ENCODE measurements around the gene PXT1. TPM values are rescaled to one million over a fixed set of nuclear protein-coding genes. Genes with fewer than 3 reads are reported as not detected.

PXT1 gene
- total and polyA plus RNA-seq, 3 donors from 2014 or later = 1.8 to 4.2 (median 3.6) TPM

DNA sequence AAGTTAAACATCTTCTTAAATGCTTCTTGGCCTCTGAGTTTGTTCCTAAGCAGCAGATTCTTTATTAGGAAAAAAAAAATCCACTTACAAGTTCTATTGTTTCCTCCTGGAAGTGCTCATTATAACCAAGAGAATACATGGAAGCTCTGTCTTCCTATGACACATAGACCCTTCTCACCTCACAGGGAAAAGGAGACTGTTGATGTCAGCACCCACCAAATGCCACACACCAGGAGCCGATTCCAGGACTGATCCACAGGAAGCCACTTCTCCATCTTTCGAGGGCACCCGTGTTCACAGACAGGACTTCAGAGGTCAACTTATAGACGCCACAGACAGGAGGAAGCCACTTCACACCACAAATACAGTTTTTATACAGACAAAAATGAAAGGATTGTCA lies 92.6 kb downstream of the PXT1 start:
- no peaks in the 10 kb centered on the region for H3K27me3 ChIP-seq
- WGBS, 2 donors = 82 to 86% methylated on average over 4 of the region's 4 CpGs
- peaks cover 35% of the 10 kb centered on the region for H3K4me1 ChIP-seq
- H3K4me3 ChIP-seq = no peak overlapping the region
- H3K27ac ChIP-seq = peak overlapping the region; percentile 60 to 80
- intact Hi-C loops (cut with DNase I; ENCODE audit: low total_unique reads) = loop anchor here (10.0 kb wide), 1 partner anchor 45 kb away; no protein-coding TSS in a partner anchor
- DNase-seq = no peak
- H3K36me3 ChIP-seq (ENCODE audit: low read depth, missing control alignments) = no peaks in the 10 kb centered on the region
- TF ChIP-seq CTCF (IDR thresholded peaks at IDR 0.05) (no peak), POLR2A (IDR thresholded peaks at IDR 0.05) (no peak)
- no peaks in the 10 kb centered on the region for H3K9me3 ChIP-seq

- no peak for DNase-seq
- H3K4me1 ChIP-seq = peaks cover 35% of the 10 kb centered on the region
- WGBS, 2 donors = 82 to 85% methylated on average over 6 of the region's 6 CpGs
- no peaks in the 10 kb centered on the region for H3K9me3 ChIP-seq
- no peaks in the 10 kb centered on the region for H3K27me3 ChIP-seq
- intact Hi-C loops (cut with DNase I; ENCODE audit: low total_unique reads) = no loop called here
- H3K27ac ChIP-seq = peak overlapping the region; percentile 60 to 80
- TF ChIP-seq CTCF (IDR thresholded peaks at IDR 0.05) (no peak), POLR2A (IDR thresholded peaks at IDR 0.05) (no peak)
- no peaks in the 10 kb centered on the region for H3K36me3 ChIP-seq (ENCODE audit: low read depth, missing control alignments)
- H3K4me3 ChIP-seq = no peak overlapping the region
Measured at GRCh38 chr6:36349240-36349639, 93.4 kb downstream of the PXT1 start.

DNA sequence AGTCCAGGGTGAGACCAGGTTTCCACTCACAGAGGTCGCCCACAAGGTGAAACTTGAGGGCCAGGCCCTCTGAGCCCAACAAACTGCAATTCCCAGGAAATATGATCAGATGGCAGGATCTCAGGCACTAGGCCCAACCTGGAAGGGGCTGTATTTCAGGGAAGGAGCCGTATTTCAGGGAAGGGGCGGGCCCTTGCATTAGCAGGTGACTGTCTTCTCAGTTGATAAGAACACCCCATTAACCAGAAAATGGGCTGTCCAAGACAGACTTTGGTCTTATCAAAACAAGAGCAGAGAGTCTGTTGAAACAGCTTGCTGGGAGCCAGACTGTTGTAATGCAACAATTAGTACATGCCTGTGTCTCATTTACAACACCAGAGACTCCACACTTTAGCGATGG lies 95.0 kb downstream of the PXT1 start:
- no peak for TF ChIP-seq CTCF (IDR thresholded peaks at IDR 0.05)
- TF ChIP-seq POLR2A (IDR thresholded peaks at IDR 0.05) = no peak
- Histone ChIP-seq H3K9me3 (no peaks in the 10 kb centered on the region), H3K4me3 (no peak overlapping the region), H3K27me3 (no peaks in the 10 kb centered on the region), H3K4me1 (peaks cover 35% of the 10 kb centered on the region), H3K27ac (no peak overlapping the region), H3K36me3 (ENCODE audit: low read depth, missing control alignments) (no peaks in the 10 kb centered on the region)
- no peak for DNase-seq
- WGBS, 2 donors = 85 to 92% methylated on average over 4 of the region's 4 CpGs
- intact Hi-C loops (cut with DNase I; ENCODE audit: low total_unique reads) = no loop called here

GRCh38 chr6:36346486-36347273 lies 96.0 kb downstream of the PXT1 start:
- no peaks in the 10 kb centered on the region for H3K9me3 ChIP-seq
- 45 to 70% methylated on average over 19 to 20 of the region's 20 CpGs for WGBS, 2 donors
- TF ChIP-seq CTCF (IDR thresholded peaks at IDR 0.05) (no peak), POLR2A (IDR thresholded peaks at IDR 0.05) (no peak)
- intact Hi-C loops (cut with DNase I; ENCODE audit: low total_unique reads) = no loop called here
- H3K4me3 ChIP-seq = peak overlapping the region in 1 of 2 donors; percentile 29
- no peak for DNase-seq
- no peaks in the 10 kb centered on the region for H3K27me3 ChIP-seq
- H3K4me1 ChIP-seq = peaks cover 30% of the 10 kb centered on the region
- no peaks in the 10 kb centered on the region for H3K36me3 ChIP-seq (ENCODE audit: low read depth, missing control alignments)
- no peak overlapping the region for H3K27ac ChIP-seq

Measured in testis (tissue), 3 donors.